Peyer's patch (tissue), 4 donors: ENCODE data around the gene FRMD8.

Experiments used
- POLR2A ChIP-seq, 2 donors: fragments of 450-650 bp; IDR thresholded peaks; one replicate each; pipeline ENCODE4 v1.5.1; 2017; ENCODE audit warnings: antibody characterized with exemption in 2 of 2, mild to moderate bottlenecking in 2 of 2, moderate library complexity in 2 of 2
- TF ChIP-seq, protein P1 (sequence below), 6 experiments: fragments of 450-650 bp in 4 of 6; fragments of 200-600 bp in 2 of 6; sonication (generic) in 1 of 6; IDR thresholded peaks; one replicate each; pipeline ENCODE4 v1.5.1; 2017 to 2019; ENCODE audit warnings: antibody characterized with exemption in 6 of 6, mild to moderate bottlenecking in 3 of 6, moderate library complexity in 1 of 6

DNA sequence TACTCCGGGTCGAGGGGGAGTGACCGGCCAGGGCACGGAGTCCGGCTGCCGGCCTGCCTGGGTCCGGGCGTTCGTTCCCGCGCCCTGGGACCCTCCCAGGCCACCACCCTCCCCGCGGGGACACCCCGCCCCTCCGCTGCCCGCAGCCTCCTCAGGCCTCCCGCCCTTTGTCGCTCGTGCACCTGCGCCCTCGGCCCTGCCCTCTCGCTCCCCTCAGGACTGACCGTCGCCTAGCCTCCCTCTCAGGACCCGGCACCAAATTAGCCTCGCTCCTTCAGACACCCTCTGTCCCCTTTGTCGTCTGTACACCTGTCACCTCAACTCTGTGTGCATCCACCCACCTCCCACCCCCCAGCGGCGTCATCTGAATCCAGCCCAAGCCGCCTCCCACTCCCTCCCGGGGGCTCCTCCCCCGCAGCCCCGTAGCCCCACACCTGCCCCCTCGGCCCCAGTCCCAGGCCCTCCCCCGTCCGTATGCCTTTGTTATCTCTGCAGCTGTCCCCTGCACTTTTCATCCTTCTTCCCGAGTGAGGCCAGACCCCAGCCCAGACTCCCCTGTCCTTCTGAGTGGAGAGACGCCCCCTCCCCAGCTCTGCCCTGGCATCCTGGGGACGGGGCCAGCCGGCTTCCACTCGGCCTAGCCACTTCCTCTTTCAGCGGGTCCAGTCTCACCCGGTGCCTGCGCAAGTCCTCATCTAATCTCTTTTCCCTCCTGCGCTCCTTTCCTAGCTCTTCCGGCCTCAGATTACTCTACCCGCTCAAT is 31.2 kb upstream of the FRMD8 start:
- TF ChIP-seq, protein P1, sequence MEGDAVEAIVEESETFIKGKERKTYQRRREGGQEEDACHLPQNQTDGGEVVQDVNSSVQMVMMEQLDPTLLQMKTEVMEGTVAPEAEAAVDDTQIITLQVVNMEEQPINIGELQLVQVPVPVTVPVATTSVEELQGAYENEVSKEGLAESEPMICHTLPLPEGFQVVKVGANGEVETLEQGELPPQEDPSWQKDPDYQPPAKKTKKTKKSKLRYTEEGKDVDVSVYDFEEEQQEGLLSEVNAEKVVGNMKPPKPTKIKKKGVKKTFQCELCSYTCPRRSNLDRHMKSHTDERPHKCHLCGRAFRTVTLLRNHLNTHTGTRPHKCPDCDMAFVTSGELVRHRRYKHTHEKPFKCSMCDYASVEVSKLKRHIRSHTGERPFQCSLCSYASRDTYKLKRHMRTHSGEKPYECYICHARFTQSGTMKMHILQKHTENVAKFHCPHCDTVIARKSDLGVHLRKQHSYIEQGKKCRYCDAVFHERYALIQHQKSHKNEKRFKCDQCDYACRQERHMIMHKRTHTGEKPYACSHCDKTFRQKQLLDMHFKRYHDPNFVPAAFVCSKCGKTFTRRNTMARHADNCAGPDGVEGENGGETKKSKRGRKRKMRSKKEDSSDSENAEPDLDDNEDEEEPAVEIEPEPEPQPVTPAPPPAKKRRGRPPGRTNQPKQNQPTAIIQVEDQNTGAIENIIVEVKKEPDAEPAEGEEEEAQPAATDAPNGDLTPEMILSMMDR (IDR thresholded peaks at IDR 0.05): no peak
- TF ChIP-seq POLR2A (IDR thresholded peaks at IDR 0.05): no peak
